GM18526 (cell line): Measurements from ENCODE around the gene CARMIL3.

ENCODE experiments used
- POLR2A ChIP-seq: IDR thresholded peaks from 3 replicates; pipeline ENCODE4 v1.6.1; 2011; ENCODE audit not compliant: insufficient read length; ENCODE audit errors: extremely low read depth

The CARMIL3 gene

GRCh38 chr14:24085215-24085614 is 33.4 kb downstream of the CARMIL3 start:
- TF ChIP-seq POLR2A = no peak

GRCh38 chr14:24086193-24086955 is 34.6 kb downstream of the CARMIL3 start:
- no peak for TF ChIP-seq POLR2A

- no peak for TF ChIP-seq POLR2A
Measured at GRCh38 chr14:24087004-24087403, 35.2 kb downstream of the CARMIL3 start.

GRCh38 chr14:24088095-24088494 is 36.3 kb downstream of the CARMIL3 start:
- TF ChIP-seq POLR2A = no peak

DNA sequence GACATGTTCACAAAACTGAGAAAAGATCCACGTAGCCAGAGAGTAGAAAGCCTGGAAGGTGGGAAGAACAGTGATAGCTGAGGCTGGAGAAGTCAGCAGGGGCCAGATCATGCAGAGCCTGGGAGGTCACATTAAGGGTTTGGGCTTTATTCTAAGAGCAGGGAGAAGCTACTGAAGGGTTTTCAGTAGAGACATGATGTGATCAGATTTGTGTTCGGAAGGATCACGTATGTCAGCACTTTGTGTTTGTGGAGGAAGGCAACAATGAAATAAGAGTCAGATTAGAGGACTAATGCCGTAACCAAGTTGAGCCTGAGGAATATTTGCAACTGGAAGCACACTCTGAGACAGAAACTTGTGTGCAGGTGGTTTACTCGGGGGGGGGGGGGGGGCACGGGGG is 38.1 kb downstream of the CARMIL3 start:
- no peak for TF ChIP-seq POLR2A

DNA sequence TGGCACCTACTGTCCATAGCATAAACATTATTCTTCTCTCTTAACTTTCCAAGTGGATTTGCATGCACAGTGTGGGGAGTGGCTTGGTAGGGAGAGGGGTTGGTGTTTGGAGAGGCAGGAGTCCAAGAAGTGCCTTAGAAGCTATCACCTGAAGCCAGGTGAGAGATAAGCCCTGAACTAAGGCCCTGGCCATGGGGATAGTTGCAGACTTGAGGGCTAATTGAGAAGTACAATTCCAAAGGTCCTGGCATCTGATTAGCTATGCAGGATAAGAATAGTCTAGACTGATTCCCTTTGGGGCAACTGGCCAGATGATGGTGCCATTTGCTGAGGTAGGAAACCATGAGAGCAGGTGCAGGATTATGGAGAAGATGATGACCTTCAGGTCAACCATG is 40.3 kb downstream of the CARMIL3 start:
- no peak for TF ChIP-seq POLR2A

GRCh38 chr14:24092505-24093206 is 40.8 kb downstream of the CARMIL3 start:
- no peak for TF ChIP-seq POLR2A

DNA sequence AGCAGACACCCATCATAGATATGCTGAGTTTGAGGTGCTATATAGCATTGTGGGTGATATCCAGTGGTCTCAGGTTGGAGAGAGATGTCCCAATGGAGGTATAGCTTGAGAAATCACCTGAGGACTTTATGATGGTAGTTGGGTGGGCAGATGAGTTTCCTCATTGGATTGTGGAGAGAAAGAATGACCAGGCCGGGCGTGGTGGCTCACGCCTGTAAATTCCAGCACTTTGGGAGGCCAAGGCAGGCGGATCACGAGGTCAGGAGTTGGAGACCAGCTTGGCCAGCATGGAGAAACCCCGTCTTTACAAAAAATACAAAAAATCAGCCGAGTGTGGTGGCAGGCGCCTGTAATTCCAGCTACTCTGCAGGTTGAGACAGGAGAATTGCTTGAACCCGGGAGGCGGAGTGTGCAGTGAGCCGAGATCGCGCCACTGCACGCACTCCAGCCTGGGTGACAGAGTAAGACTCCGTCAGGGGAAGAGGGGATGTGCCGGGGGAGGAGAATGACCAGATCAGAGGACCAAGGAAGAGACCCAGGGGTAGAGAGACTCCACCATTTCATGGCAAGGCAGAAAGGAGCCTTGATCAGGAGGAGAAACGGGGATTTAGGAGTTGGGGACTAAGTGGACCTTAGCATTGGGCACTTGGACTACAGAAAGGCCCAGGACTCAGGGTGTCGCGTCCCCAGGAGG is 41.5 kb downstream of the CARMIL3 start:
- no peak for TF ChIP-seq POLR2A

- TF ChIP-seq POLR2A = peak; percentile 98
Measured at GRCh38 chr14:24093901-24094840, 42.4 kb downstream of the CARMIL3 start, which contains the start of gene PCK2. TSS of gene PCK2 (plus strand) at chr14:24094311. CDS start at chr14:24094406, 95 bp downstream.

DNA sequence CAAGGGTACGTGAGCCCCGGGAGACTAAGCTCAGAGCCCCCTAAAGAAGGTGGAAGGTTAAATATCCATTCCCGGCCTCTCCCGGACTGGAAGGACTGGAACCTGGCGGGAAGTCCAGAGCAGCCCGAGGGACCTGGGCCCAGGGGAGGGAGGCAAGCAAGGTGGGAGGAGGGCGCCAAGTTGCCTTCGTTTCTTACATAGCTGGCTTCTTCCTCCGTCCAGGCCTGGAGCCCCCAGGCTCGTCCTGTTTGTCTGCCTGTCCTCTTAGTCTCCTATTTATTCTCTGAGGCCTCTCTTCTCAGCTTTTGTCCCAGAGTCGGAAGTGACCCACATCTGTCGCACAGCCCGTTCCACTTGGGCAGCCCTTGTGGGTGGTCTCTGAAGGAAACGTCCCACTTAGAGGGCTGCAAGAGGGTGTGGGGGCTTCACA is 43.0 kb downstream of the CARMIL3 start:
- TF ChIP-seq POLR2A = no peak

- TF ChIP-seq POLR2A = peak; percentile 96
Measured at GRCh38 chr14:24095271-24096068, 43.7 kb downstream of the CARMIL3 start.

DNA sequence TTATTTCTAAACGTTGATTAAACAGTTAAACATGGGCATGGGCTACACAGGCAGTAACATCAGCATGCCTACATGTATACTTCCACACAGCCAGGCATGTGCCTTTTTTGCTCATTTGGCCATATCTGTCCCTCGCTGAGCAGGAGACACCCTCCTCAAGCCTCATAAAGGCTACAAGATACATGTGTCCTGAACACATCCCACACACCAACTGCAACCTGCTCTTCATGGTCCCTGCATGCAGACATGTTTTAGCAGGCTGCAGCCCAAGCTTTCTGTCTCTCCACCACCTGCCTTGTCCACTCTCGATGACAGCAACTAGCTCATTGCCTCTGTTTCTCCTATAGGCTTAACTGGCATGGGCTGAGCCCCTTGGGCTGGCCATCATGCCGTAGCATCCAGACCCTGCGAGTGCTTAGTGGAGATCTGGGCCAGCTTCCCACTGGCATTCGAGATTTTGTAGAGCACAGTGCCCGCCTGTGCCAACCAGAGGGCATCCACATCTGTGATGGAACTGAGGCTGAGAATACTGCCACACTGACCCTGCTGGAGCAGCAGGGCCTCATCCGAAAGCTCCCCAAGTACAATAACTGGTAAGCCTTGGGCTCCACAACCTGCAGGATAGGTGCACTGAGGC is 44.9 kb downstream of the CARMIL3 start:
- TF ChIP-seq POLR2A = no peak

DNA sequence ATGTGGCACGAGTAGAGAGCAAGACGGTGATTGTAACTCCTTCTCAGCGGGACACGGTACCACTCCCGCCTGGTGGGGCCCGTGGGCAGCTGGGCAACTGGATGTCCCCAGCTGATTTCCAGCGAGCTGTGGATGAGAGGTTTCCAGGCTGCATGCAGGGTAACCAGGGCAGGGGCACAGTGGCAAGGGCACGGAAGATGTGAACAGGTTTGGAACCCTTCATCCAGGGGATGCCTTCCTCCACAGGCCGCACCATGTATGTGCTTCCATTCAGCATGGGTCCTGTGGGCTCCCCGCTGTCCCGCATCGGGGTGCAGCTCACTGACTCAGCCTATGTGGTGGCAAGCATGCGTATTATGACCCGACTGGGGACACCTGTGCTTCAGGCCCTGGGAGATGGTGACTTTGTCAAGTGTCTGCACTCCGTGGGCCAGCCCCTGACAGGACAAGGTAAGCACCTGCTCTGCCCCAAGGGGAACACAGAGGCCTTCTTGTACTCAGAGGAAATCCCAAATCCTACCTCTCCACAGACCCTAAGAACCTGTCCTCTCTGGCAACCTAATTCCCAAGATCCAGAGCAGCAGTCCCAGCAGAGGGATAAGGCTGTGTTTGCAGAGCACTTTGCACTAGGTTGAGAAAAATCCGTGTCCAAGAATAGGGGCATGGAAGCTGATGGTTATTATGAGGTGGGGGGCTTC is 46.6 kb downstream of the CARMIL3 start:
- no peak for TF ChIP-seq POLR2A
